ENCODE measurements around the gene ARAP2.
A peak's percentile ranks its signal among the peaks of the same experiment; 100 is the strongest.
"Not testable (repeated sequence)": the region's sequence is repeated elsewhere in the genome, so short reads cannot be mapped to it uniquely, and the experiment has no call there.

Gene ARAP2

DNA sequence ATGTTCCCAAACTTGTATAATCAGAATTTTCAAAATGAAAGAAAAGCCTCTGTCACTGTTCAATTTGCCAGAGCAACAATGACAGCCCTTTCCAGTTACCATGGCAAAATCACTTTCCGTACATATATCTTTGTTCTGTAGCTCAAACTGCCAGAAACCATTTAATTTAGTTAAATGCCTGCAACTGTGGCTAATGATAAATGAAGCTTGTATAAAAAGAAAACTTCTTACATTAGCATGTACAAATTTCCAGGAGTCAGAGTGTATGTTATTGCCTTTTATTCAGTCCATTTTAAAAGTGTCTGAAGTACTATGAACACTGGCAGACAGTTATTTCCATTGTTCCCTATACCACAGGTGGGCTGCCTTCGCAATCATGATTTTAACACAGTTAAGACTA is 30.3 kb downstream of the ARAP2 start:
- no peak for DNase-seq

DNA sequence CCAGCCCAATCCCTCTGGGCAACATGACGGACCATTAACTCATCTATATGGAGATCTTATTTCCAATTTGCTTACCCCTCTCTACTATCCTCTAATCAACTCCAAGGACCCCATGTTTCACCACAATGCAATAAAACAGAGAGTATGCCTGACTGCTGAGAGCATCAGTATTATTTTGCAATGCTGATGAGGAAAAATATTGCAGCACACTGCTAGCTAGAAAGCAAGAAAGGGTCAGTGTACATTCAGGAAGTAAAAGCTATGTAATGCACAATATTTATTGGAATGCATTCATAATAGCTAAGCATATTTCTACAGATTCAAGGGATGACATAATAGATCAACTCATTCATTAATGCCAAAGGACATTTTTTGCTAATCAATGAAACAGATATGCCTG is 33.2 kb downstream of the ARAP2 start:
- peak; percentile 71 for DNase-seq

DNA sequence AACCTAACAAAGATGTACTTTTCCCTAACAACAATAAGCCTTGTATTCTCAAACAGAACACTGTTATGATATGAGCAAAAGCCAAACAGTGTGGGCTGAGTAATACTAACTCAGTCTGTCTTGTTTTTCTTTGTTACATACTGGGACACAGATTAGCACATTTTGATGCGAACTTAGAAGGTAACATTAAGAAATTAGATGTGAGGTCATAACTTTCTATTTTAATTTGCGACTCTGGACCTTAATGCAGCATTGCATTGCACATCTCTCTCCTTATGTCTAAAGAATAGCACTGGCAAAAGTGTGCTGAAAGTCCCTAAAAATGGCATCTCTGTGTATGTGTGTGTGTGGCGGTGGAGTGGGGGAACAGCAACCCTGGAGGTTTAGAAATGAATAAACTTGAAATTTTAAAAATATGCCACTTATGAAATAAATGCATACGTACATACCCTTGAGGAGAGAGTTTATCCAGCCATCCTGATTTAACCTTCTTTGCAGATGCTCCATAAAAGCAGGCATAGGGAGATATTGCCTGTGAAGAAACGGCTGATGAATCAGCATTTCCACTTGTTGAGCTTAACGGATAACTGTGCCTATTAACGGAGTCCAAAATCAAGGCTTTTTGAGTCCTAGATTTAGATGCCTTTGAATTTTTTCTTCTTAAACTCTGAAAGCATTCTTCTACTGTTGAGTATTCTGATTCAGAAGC is 34.2 kb downstream of the ARAP2 start:
- no peak for DNase-seq

DNA sequence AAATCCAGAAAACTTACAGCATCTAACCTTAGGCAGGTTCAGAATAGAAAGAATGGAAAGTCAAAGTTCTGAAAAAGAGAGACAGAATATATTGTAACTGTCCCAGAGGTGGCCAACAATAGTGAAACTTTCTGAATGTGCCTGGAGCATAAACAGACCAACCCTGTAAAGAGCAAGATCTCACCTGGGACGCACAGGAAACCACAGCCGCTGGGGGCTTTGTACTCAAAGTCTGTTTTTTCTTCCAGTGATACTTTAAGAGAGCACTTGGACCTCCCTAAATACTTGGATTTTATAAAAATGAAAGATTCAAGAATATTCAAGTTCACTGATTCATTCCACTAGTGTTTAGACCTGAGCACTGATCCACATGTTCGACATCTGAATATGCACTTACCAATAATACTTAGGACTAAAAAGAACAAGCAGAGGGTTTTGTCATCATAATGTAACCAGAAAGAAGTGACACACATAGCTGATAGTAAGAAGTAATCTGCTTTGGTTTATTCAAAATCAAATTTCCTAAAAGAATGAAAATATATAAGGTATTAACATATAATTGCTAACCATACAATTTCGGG is 35.3 kb downstream of the ARAP2 start:
- DNase-seq, result no peak

DNA sequence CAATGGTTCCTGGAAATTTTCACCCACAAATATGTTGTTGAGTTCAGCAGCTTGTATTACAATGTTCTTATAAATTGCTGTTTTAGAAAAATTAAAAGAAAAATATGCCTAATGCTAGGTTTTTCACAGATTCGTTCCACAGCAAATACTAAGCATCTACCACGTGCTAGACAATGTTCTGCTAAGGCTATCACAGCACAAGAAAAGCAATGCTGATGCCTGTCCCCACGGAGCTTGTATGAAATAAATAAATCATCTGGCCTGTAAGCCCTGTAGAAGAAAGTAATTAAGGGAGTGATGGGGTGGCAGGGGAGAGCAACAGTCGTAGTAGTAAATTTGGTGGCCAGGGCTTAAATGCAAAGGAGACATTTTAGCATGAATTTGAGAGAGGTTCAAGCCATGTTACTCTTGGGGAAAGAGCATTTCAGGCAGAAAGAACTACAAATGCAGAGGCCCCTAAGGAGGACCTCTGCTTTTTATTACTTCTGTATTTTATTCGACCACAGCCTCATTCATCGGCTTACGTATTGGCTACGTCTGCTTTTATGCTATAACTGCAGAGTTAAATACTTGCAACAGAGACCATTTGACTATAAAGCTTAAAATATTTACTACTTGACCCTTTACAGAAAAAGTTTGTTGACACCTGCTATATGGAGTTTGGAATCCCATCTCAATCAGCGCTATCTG is 36.3 kb downstream of the ARAP2 start:
- no peak for DNase-seq

DNA sequence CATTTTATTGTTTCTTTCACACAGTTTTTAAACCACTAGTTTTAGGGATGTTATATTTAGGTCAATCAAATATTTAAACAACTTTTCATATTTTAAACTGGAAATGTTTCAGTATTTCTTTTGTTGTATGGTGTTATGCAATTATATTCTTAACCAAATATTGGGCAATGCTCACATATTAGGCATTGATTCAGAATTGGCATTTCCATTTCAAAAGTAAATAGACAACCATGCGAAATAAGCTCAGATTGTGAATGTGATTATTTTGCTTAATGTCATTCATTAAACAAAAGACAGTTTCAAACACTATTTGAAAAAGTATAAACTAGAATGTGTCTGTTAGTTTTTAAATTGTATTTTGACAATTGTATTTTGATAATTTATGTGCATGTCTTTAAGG is 36.9 kb downstream of the ARAP2 start:
- no peak for DNase-seq

DNA sequence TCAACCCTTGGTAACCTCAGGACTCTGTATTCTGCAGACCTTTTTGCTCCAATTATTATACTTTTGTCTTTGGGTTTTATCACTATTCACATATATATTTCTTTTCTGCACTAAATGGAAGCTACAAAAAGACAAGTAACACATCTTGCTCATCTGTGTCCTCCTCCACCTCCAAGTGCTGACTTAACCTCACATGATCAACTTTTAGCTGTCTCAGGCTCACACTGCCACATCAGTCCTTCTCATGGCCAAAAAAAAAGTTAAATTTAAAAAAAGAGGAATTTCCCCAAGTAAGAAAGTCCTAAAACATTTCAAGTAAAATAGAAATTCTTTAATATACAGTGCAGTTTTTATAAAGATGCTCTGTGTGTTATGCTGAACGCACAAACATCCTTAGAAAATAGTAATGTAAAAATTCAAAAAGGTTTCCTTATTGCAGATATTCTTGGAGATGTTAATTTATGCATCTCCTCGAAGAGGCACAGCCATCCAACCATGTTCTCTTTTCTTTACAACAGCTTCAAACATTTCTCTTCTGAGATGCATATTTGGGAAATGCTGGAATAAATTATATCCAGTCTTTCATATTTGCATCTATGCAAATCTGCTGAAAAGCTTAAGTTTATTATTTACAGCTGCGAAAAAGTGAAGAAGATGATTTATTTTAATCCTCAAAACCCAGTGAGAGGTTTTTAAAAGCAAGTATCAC is 37.6 kb downstream of the ARAP2 start:
- DNase-seq, result peak; percentile 55

DNA sequence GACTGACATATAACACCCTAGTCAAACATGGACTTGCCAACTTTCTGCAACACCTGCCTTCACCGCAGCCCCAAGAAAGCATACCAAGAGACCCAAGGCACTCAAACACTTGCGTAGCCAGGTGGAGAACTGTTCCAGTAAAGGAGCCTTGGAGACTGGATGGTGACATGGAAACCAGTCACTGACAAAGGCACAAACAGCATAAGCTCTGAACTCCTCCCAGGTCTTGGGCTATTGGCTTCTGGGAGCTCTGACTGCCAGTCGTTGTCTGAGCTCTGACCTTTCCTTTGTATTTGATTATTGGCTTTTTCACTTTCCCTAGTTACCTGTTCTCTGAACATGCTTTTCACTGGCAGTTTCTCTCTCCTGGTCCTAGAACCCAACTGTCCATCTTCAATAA is 38.3 kb downstream of the ARAP2 start:
- no peak for DNase-seq

DNA sequence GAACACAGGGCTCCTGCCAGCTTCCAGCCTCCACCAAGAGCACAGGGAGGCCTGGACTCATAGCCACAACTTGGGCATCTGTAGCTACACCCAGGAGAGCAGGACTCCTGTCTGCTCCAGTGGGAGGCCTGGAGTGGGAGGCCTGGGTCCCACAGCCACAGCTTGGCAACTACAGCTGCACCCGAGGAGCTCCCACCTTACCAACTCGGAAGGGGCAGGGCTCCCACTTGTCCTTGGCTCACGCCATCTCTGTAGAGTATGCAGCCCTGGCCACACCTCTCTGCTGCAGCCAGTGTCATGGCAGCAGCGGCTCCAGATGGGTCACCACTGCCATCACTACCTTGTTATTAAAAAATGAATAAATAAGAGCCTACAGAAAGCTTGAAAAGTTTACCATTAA is 45.5 kb downstream of the ARAP2 start:
- no peak for DNase-seq

DNA sequence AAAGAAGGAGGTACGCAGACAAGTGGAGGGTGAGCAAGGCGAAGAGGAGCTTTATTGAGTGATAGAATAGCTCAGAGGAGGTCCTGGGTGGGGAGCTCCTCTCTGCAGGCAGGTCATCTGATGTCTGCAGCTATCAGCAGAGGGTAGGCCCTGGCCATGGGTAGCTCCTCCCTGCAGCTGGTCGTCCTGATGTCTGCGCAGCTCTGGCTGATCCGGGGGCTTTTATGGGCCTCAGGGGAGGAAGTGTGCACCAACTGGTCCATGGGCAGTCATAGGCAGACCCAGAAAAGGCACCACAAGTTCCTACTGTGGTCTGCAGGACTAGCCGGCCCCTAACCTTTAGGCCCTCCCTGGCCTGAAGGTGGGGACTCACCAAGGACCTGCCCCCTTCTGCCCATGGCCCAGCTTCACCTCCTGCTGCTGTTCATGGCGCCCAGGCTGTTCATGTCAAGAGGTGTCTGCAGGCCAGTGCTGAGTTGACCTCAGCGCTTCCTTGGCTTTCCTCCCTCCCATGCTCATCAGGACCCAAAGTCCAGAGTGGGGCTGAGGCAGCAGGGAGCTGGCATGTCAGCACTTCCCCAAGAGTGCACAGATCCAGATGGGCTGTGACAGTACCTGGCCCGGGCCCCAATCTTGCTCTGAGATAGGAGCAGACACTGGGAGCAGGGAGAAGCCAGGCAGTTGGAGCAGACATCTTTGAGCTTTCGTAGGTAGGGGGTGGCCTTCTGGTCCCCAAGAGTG is 46.1 kb downstream of the ARAP2 start:
- DNase-seq, result no peak

DNA sequence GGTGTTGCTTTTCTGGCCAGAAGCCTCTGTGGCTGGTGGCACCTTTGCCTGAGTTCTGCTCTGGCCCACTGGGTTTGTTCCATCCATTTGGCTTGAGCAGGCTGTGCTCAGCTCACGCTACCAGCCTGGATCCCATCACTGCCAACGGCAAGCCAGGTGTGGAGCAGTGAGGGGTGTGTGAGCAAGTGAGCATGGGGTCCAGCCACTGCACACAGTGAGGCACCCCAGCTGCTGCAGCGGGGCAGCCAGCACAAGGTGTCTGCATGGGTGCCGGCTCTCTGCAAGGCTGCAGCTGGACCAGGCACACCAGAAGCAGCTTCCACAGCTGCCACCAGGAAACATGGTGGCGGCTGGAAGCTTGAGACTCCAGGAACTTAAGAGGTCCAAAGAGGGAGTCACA is 46.8 kb downstream of the ARAP2 start:
- no peak for DNase-seq

DNA sequence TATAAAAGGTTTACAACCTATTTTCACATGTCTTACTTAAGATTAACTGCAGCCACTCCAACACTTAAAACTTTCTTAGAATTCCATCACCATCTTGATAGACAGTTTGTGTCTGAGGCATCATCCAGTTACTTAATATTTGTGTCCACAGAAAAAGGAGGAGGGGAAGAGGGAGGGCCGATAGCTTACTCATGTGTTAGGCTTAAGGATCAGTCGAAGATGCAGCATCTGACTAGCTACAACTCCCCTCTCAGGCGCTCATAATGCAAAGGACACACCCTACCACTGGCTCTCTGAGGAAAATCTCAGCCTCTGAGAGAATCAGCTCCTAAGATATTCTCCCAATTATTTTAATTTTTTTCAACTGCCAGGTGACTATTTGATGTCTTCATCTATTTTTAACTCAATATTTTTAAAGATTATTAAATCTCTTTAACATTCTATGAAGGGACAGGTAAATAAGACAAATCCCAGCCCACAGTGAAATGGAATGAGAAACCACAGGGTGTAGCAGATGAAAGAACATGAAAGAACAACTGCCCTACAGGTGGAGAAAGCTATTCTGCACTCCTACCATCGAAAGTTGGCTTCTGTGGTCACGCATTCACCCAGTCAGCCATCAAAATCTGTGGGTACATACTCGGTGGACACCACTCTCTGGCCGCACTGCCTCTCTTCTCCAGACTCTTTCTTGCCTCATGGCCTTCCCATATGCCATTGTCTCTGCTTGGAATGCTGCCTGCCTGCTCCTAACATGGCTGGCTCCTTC is 48.0 kb downstream of the ARAP2 start:
- DNase-seq, result peak; percentile 7

DNA sequence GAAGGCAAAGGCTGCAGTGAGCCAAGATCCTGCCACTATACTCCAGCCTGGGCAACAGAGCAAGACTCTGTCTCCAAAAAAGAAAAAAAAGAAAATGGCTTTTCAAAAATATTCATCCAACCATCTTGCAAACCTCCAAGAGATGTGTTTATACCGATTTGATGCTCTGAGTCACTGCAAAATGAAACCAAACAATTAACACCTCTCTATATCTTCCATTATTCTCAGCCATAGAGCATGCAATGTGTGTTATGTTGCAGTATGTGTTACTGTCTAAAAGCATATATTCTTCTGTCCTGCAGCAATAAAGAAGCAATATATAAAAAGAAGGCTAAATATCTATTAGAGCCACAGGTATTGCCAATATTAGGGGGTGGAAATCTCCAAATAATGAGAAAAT is 51.4 kb downstream of the ARAP2 start:
- DNase-seq, result no peak

DNA sequence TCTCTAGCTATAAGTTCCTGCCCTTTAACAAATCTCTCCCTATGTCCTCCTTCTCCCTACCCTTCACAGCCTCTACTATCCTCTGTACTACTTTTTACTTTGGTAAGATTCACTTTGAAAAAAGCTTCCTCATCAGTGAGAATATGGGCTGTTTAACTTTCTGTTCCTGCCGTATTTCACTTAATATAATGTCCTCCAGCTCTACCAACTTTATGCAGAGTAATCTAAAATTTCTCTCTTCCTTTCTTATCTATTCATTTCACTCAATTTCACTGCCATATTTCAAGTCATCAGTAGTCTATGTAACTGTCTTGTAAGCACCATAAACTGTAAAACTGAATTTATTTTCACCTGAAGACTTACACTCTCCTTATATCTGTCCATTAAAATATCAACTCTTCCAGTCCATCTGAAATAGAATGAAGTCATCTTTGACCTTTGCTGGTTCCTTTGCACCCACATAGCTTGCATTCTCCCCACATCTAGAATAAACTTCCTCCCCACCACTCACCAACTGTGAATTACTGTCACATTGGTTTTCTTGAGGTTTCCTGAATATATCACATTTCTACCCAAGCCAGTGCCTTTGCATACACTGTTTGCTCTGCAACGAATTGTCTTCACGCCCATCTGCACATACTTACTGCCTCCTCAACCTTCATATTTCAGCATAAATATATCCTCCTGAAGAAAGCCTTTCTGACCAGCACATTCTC is 54.6 kb downstream of the ARAP2 start:
- DNase-seq, result peak; percentile 34

DNA sequence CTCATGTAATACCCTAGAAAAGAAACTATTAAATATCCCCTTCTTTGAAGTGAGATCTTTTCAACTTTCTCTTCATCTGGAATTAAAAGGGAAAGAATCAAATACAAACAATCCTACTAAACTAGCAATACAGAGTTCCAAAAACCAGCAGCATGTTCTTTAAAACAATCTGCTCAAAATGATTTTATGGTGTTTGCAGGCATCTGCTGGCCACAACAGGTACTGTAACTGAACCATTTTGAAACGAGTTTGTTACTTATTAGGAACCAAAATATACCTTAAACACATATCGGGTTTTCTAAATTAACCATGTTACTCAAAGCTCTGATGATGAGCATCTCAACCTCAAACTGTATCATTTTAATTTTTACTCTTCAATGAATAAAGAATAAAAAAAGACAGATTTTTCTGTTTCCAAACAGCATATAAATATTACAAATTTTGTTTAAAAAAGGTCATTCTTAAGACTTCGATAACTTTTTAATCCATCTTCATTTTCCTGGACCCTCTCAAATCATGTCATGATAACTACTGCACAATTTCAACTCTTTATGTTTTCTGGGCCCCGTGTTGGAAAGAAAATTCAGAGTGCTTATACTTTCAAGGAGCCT is 56.5 kb downstream of the ARAP2 start:
- DNase-seq, result peak; percentile 19

DNA sequence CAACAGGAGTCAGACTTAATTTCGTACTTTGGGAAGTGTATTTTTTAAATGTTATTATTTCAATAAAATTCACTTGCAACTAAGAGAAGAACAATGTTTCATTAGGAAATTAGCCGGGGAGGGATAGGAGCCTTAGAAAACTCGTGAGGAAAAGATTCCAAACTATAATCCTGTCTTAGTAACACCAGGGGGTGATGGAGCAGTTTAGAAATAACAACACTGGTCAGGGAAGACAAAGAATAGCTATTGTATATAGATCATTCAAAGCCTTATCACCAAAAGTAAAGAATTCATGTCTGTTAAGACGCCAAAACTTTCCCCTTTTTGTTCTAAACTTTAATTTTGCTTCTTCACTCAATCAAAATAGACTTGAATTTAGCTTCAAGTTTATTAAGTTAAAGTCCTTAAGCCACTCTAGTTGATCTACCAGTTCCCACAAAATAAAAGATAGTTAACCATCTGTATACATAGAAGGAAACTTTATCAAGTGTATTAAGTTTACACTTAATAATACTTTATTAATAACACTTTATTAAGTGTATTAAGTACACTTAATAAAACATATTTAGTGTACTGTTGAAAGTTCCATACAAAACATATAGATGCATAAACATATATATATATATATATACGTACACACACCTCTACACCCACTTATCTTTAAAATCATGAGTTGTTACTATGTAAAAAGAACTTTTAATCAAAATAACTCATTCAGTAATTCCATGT is 60.5 kb downstream of the ARAP2 start:
- no peak for DNase-seq

DNA sequence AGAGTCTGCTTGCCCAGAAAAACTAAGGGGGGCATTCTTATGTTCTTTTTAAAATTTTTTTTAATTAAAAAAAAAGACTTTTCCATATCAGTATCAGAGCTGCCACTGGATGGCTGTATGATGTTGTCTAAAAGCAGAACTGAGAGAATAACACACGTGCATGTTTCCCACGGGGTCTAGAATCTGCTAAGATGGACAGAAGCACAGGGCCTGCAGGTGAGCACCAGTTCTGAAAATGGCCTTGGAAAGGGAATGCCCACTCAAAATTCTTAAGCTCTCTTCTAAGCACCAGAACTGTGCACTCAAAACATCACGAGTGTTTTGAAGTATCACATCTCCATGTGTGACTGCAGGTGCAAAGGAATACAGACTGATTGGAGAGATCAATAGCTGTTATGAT is 61.1 kb downstream of the ARAP2 start:
- DNase-seq, result no peak

DNA sequence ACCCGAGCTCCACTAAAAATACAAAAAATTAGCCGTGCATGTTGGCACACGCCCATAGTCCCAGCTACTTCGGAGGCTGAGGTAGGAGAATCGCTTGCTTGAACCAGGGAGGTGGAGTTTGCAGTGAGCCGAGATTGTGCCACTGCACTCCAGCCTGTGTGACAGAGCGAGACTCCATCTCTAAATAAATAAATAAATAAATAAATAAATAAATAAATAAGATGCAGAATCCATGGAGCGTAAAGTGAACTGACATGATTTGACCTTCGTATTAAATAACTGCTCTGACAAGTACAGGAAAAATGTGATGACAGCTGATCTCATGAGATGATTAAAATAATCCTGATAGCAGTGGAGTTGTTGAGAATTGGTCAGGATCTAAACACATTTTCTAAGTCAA is 62.0 kb downstream of the ARAP2 start:
- DNase-seq, result not testable (repeated sequence)

DNA sequence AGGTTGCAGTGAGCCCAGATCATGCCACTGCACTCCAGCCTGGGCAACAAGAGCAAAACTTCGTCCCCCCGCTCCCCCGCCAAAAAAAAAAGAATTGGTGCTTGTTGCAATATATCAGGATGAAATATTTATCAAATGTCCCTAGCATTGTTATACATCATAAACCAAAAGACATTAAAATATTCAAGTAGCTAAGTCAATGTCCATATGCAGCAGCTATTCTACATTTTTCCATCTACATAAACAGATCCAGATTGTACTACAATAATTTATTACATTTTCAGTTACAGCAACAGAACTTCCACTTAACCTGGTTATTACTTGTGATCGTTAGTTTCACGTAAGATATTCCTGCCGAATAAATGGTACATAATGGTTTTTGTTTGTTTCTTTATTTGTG is 64.1 kb downstream of the ARAP2 start:
- no peak for DNase-seq

DNA sequence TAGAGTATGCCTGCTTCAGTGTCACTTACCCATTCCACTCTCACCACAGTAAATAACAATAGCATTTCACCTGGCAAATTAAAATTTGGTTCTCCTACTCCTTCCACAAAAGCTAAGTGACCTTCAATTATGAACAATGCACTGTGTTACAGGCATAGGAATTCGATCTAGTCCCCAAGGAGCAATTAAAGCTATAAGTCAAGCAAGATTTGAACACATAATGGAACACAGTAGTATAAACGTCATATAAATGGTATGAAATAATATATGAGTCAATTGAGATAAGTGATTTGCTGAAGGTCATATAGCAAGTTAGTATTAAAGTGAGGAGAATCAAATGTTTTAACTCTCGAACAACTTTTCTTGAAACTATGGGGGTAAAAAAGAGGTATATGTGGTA is 65.8 kb downstream of the ARAP2 start:
- DNase-seq, result no peak
